22Rv1 (cell line): ENCODE results near the gene ACTBL2.

Experiments used
- ZFX ChIP-seq: fragments of 450-650 bp; IDR thresholded peaks from 2 replicates; pipeline ENCODE4 v1.6.1; 2017; ENCODE audit warnings: antibody characterized with exemption, borderline replicate concordance
- TF ChIP-seq, protein P1 (sequence below): fragments of 450-650 bp; IDR thresholded peaks from 2 replicates; pipeline ENCODE4 v1.5.1; 2017; ENCODE audit warnings: mild to moderate bottlenecking

DNA sequence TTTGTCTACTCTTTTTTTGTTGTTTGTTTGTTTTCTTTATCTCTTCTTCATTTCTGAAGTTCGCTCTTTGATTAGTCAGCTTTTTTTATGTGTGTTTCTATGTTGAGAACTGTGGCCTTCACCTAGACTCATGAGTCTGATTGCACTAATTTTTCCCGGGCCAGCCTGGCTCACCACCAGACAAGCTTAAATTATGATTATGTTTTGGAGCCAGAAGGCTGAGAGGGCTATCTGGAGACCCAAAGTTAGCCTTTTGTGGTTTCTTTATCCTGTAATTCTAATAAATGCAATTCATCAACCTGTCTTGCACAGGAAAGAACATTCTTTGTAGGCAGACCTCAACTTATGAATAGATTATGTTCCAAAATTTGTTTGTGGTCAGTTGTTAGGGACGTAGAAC is 20.8 kb upstream of the ACTBL2 start:
- TF ChIP-seq, protein P1, sequence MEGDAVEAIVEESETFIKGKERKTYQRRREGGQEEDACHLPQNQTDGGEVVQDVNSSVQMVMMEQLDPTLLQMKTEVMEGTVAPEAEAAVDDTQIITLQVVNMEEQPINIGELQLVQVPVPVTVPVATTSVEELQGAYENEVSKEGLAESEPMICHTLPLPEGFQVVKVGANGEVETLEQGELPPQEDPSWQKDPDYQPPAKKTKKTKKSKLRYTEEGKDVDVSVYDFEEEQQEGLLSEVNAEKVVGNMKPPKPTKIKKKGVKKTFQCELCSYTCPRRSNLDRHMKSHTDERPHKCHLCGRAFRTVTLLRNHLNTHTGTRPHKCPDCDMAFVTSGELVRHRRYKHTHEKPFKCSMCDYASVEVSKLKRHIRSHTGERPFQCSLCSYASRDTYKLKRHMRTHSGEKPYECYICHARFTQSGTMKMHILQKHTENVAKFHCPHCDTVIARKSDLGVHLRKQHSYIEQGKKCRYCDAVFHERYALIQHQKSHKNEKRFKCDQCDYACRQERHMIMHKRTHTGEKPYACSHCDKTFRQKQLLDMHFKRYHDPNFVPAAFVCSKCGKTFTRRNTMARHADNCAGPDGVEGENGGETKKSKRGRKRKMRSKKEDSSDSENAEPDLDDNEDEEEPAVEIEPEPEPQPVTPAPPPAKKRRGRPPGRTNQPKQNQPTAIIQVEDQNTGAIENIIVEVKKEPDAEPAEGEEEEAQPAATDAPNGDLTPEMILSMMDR = no peak
- no peak for TF ChIP-seq ZFX
